GM12874 (cell line): Measurements from ENCODE around the gene MED9.

Source experiments
- CTCF ChIP-seq: IDR thresholded peaks from 2 replicates; pipeline ENCODE4 v1.5.1; 2011; ENCODE audit warnings: low read depth, mild to moderate bottlenecking, control low read depth, low read length, moderate library complexity; ENCODE audit not compliant: insufficient read depth

MED9 gene

GRCh38 chr17:17511881-17512858, 35.4 kb downstream of the MED9 start:
- no peak for TF ChIP-seq CTCF

- no peak for TF ChIP-seq CTCF
These were observed 36.1 kb downstream of the MED9 start for GRCh38 chr17:17512866-17513265.

GRCh38 chr17:17513626-17514025, 36.8 kb downstream of the MED9 start:
- no peak for TF ChIP-seq CTCF

GRCh38 chr17:17514361-17514992, 37.7 kb downstream of the MED9 start:
- no peak for TF ChIP-seq CTCF

GRCh38 chr17:17514993-17515933, 38.5 kb downstream of the MED9 start:
- no peak for TF ChIP-seq CTCF

- no peak for TF ChIP-seq CTCF
These were observed 39.4 kb downstream of the MED9 start for GRCh38 chr17:17515934-17516930.
